Neural progenitor cell (in vitro differentiated cells): ENCODE measurements around the gene ZNF57. TPM values are rescaled to one million over a fixed set of nuclear protein-coding genes. Genes with fewer than 3 reads are reported as not detected.
A peak's percentile ranks its signal among the peaks of the same experiment; 100 is the strongest.

Experiments used
- DNase-seq: peaks from one replicate; pipeline ENCODE4 v3.0.0-alpha.2; 2016; ENCODE audit warnings: low spot score
- H2AFZ ChIP-seq: fragments of 200-600 bp; sonication (generic); replicated peaks from 2 replicates; pipeline ENCODE4 v1.6.1; 2016; ENCODE audit warnings: antibody characterized with exemption
- H3F3A ChIP-seq: fragments of 200-600 bp; sonication (generic); 2 replicates; pipeline ENCODE4 v1.6.1; 2016; ENCODE audit warnings: antibody characterized with exemption, low read depth
- H3K27ac ChIP-seq: fragments of 200-600 bp; sonication (generic); 2 replicates; pipeline ENCODE4 v1.5.1; 2016; ENCODE audit warnings: mild to moderate bottlenecking
- H3K27me3 ChIP-seq: fragments of 200-600 bp; sonication (generic); 2 replicates; pipeline ENCODE4 v1.6.1; 2016; ENCODE audit warnings: mild to moderate bottlenecking, moderate library complexity
- H3K36me3 ChIP-seq: fragments of 200-600 bp; sonication (generic); 2 replicates; pipeline ENCODE4 v1.5.1; 2016
- H3K4me1 ChIP-seq: fragments of 200-600 bp; sonication (generic); 2 replicates; pipeline ENCODE4 v1.6.1; 2016; ENCODE audit warnings: mixed run types
- H3K4me2 ChIP-seq: fragments of 200-600 bp; sonication (generic); 2 replicates; pipeline ENCODE4 v1.6.1; 2016
- H3K4me3 ChIP-seq: fragments of 200-600 bp; sonication (generic); 2 replicates; pipeline ENCODE4 v1.5.1; 2016
- H3K79me2 ChIP-seq: fragments of 200-600 bp; sonication (generic); 2 replicates; pipeline ENCODE4 v1.6.1; 2016; ENCODE audit warnings: low read depth
- H3K9ac ChIP-seq: fragments of 200-600 bp; sonication (generic); 2 replicates; pipeline ENCODE4 v1.6.1; 2016
- H3K9me3 ChIP-seq: fragments of 200-600 bp; sonication (generic); 2 replicates; pipeline ENCODE4 v1.5.1; 2016; ENCODE audit warnings: low read depth
- H4K20me1 ChIP-seq: fragments of 200-600 bp; sonication (generic); 2 replicates; pipeline ENCODE4 v1.6.1; 2016; ENCODE audit warnings: low read depth
- H3K27ac Mint-ChIP-seq: 3 replicates; pipeline ENCODE4 v1.8.0; 2021; ENCODE audit warnings: mixed read lengths
- H3K27me3 Mint-ChIP-seq: 2 replicates; pipeline ENCODE4 v1.8.0; 2022; ENCODE audit warnings: low read depth, mild to moderate bottlenecking, inconsistent platforms, moderate library complexity, mixed read lengths; ENCODE audit not compliant: insufficient read depth
- H3K36me3 Mint-ChIP-seq: 3 replicates; pipeline ENCODE4 v1.8.0; 2021; ENCODE audit warnings: mixed read lengths
- H3K4me1 Mint-ChIP-seq: 3 replicates; pipeline ENCODE4 v1.8.0; 2021; ENCODE audit warnings: mixed read lengths
- H3K4me3 Mint-ChIP-seq: 3 replicates; pipeline ENCODE4 v1.8.0; 2021; ENCODE audit warnings: mild to moderate bottlenecking, moderate library complexity, mixed read lengths
- H3K9me3 Mint-ChIP-seq: 3 replicates; pipeline ENCODE4 v1.8.0; 2020; ENCODE audit warnings: mixed read lengths
- EZH2 ChIP-seq: fragments of 200-600 bp; sonication (generic); IDR thresholded peaks from 2 replicates; pipeline ENCODE4 v1.6.1; 2017; ENCODE audit warnings: antibody characterized with exemption, mild to moderate bottlenecking, moderate library complexity
- EZH2phosphoT487 ChIP-seq: fragments of 200-600 bp; sonication (generic); IDR thresholded peaks from 2 replicates; pipeline ENCODE4 v1.6.1; 2017; ENCODE audit warnings: antibody characterized with exemption
- total RNA-seq: library from RNA; depleted of rRNA; stranded (reverse); fragments of >200 nt; gene quantifications from 2 replicates; pipeline ENCODE4 v1.2.3, GENCODE V29; 2015; ENCODE audit warnings: low replicate concordance
- TF ChIP-seq, protein P1 (sequence below): fragments of 200-600 bp; sonication (generic); IDR thresholded peaks from 2 replicates; pipeline ENCODE4 v1.5.1; 2017; ENCODE audit warnings: antibody characterized with exemption, mild to moderate bottlenecking

ZNF57 gene
- total RNA-seq, 1 donor from 2014 or later = 5.6 TPM

DNA sequence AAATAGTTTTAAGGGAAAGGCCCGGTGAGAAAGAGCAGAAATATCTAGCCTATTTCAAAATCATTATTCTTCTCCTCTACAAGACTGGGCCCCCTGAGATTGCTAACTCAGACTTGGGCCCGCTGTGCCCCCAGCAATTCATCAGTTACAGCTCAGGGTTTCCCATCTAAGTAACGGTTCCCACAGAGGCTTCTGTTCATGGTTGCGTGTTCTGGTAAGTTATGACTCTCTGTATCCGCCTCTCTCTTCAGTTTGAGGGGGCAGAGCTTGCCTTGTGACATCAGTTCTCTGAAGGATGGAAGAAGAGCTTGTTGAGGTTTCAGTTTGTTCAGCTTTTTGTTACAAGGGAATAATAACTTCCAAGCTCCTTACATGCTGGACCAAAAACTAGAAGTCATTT, 11.6 kb downstream of the ZNF57 start:
- peaks cover 4% of the 10 kb centered on the region for H3K27me3 Mint-ChIP-seq
- H3K4me3 Mint-ChIP-seq = no peak overlapping the region
- peaks cover 12% of the 10 kb centered on the region for H3K36me3 ChIP-seq
- H3K9me3 ChIP-seq = peaks cover 7% of the 10 kb centered on the region
- H3K27ac Mint-ChIP-seq = no peak overlapping the region
- peaks cover 34% of the 10 kb centered on the region for H3K79me2 ChIP-seq
- TF ChIP-seq EZH2 = no peak
- TF ChIP-seq, protein P1, sequence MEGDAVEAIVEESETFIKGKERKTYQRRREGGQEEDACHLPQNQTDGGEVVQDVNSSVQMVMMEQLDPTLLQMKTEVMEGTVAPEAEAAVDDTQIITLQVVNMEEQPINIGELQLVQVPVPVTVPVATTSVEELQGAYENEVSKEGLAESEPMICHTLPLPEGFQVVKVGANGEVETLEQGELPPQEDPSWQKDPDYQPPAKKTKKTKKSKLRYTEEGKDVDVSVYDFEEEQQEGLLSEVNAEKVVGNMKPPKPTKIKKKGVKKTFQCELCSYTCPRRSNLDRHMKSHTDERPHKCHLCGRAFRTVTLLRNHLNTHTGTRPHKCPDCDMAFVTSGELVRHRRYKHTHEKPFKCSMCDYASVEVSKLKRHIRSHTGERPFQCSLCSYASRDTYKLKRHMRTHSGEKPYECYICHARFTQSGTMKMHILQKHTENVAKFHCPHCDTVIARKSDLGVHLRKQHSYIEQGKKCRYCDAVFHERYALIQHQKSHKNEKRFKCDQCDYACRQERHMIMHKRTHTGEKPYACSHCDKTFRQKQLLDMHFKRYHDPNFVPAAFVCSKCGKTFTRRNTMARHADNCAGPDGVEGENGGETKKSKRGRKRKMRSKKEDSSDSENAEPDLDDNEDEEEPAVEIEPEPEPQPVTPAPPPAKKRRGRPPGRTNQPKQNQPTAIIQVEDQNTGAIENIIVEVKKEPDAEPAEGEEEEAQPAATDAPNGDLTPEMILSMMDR = no peak
- no peak for TF ChIP-seq EZH2phosphoT487
- DNase-seq = no peak
- peaks cover 45% of the 10 kb centered on the region for H3K36me3 Mint-ChIP-seq
- H3K9ac ChIP-seq = no peak overlapping the region
- peaks cover 7% of the 10 kb centered on the region for H3K4me1 ChIP-seq
- peaks cover 55% of the 10 kb centered on the region for H3K9me3 Mint-ChIP-seq
- H3K27ac ChIP-seq = no peak overlapping the region
- H2AFZ ChIP-seq = no peak overlapping the region
- H3K27me3 ChIP-seq = no peaks in the 10 kb centered on the region
- peaks cover 3% of the 10 kb centered on the region for H3K4me1 Mint-ChIP-seq
- no peaks in the 10 kb centered on the region for H3F3A ChIP-seq
- H3K4me2 ChIP-seq = no peak overlapping the region
- H3K4me3 ChIP-seq = no peak overlapping the region
- H4K20me1 ChIP-seq = no peaks in the 10 kb centered on the region

DNA sequence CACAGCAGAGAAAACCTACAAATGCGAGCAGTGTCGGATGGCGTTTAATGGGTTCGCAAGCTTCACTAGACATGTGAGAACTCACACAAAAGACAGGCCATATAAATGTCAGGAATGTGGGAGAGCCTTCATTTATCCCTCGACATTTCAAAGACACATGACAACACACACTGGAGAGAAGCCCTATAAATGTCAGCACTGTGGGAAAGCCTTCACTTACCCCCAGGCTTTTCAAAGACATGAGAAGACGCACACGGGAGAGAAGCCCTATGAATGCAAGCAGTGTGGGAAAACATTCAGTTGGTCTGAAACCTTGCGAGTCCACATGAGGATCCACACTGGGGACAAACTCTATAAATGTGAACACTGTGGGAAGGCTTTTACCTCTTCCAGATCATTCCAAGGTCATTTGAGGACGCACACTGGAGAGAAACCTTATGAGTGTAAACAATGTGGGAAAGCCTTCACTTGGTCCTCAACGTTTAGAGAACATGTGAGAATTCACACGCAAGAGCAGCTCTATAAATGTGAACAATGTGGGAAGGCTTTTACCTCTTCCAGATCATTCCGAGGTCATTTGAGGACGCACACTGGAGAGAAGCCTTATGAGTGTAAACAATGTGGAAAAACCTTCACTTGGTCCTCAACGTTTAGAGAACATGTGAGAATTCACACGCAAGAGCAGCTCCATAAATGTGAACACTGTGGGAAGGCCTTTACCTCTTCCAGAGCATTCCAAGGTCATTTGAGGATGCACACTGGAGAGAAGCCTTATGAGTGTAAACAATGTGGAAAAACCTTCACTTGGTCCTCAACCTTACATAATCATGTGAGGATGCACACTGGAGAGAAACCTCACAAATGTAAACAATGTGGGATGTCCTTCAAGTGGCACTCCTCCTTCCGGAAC, 16.8 kb downstream of the ZNF57 start:
- Histone ChIP-seq H3K9me3 (peaks cover 12% of the 10 kb centered on the region), H3K9ac (no peak overlapping the region), H3K4me1 (peaks cover 7% of the 10 kb centered on the region), H3K36me3 (peaks cover 30% of the 10 kb centered on the region), H3K27me3 (no peaks in the 10 kb centered on the region), H3F3A (no peaks in the 10 kb centered on the region), H3K27ac (no peak overlapping the region), H3K4me3 (peak overlapping the region; percentile 2), H2AFZ (no peak overlapping the region), H3K4me2 (no peak overlapping the region), H3K79me2 (peaks cover 10% of the 10 kb centered on the region), H4K20me1 (no peaks in the 10 kb centered on the region)
- Mint-ChIP-seq H3K36me3 (peaks cover 50% of the 10 kb centered on the region), H3K27me3 (peaks cover 6% of the 10 kb centered on the region), H3K9me3 (peaks cover 51% of the 10 kb centered on the region), H3K4me1 (peaks cover 3% of the 10 kb centered on the region), H3K27ac (no peak overlapping the region), H3K4me3 (no peak overlapping the region)
- no peak for DNase-seq
- TF ChIP-seq EZH2 = no peak
- TF ChIP-seq, protein P1 = no peak
- TF ChIP-seq EZH2phosphoT487 = no peak

DNA sequence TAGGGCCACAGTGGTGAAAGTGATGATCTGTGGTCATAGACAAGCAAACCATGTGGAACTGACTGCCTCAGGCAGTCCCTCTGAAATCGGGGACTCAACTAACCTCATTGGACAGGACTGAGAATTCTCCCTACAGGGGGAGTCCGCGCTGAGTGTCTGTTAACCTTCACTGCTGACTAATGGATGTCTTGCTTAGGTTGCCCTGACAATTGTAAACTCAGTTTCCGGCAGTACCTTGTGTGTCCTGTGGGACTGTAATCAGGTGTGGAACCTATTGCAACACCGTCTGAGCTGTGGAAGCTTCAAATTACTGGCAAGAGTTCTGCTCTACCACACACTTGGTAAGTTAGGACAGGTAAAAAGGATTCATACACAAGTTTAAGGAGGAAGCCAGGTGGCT, 22.3 kb downstream of the ZNF57 start:
- Histone ChIP-seq H4K20me1 (no peaks in the 10 kb centered on the region), H3K79me2 (no peaks in the 10 kb centered on the region), H2AFZ (no peak overlapping the region), H3K9ac (no peak overlapping the region), H3K4me3 (no peak overlapping the region), H3K4me2 (no peak overlapping the region), H3K27me3 (no peaks in the 10 kb centered on the region), H3F3A (peaks cover 10% of the 10 kb centered on the region), H3K36me3 (peaks cover 11% of the 10 kb centered on the region), H3K4me1 (peaks cover 5% of the 10 kb centered on the region), H3K27ac (no peak overlapping the region), H3K9me3 (no peaks in the 10 kb centered on the region)
- H3K9me3 Mint-ChIP-seq = peaks cover 27% of the 10 kb centered on the region
- peaks cover 7% of the 10 kb centered on the region for H3K27me3 Mint-ChIP-seq
- H3K36me3 Mint-ChIP-seq = peaks cover 19% of the 10 kb centered on the region
- H3K4me3 Mint-ChIP-seq = no peak overlapping the region
- DNase-seq = peak; percentile 31
- H3K4me1 Mint-ChIP-seq = no peaks in the 10 kb centered on the region
- H3K27ac Mint-ChIP-seq = no peak overlapping the region
- TF ChIP-seq EZH2phosphoT487 = no peak
- TF ChIP-seq, protein P1 = peak; percentile 5
